Coronary artery (tissue), 2 donors: Measurements from ENCODE around the gene BMP8A.
A peak's percentile ranks its signal among the peaks of the same experiment; 100 is the strongest.
"Not testable (repeated sequence)": the region's sequence is repeated elsewhere in the genome, so short reads cannot be mapped to it uniquely, and the experiment has no call there.

ENCODE experiments used
- DNase-seq: peaks from one replicate; pipeline ENCODE4 v3.0.0-alpha.2; 2017; ENCODE audit warnings: low spot score
- H3K27ac ChIP-seq, 2 donors: fragments of 200-600 bp; sonication (generic); one replicate each; pipeline ENCODE4 v1.5.1; 2016 to 2019
- H3K4me3 ChIP-seq: fragments of 200-600 bp; sonication (generic); 2 replicates; pipeline ENCODE4 v1.5.1; 2016; ENCODE audit warnings: mild to moderate bottlenecking, moderate library complexity
- CTCF ChIP-seq: fragments of 200-600 bp; sonication (generic); IDR thresholded peaks from one replicate; pipeline ENCODE4 v1.5.1; 2019; ENCODE audit warnings: antibody characterized with exemption

BMP8A gene

GRCh38 chr1:39490596-39491145 is 765 bp upstream of the BMP8A start:
- H3K27ac ChIP-seq = no peak overlapping the region

GRCh38 chr1:39492118-39493042 is 944 bp downstream of the BMP8A start:
- not testable (repeated sequence) for DNase-seq, H3K27ac ChIP-seq
- peak overlapping the region; percentile 70 for H3K4me3 ChIP-seq

More at GRCh38 chr1:39490596-39491145, 765 bp upstream of the BMP8A start:
- no peak for DNase-seq
- peak overlapping the region; percentile 70 for H3K4me3 ChIP-seq
- TF ChIP-seq CTCF = no peak

GRCh38 chr1:39493043-39493810 is 1.8 kb downstream of the BMP8A start:
- H3K27ac ChIP-seq, H3K4me3 ChIP-seq, DNase-seq: not testable (repeated sequence)

GRCh38 chr1:39494671-39495410 is 3.4 kb downstream of the BMP8A start:
- no peak for TF ChIP-seq CTCF
- DNase-seq = no peak
- no peak overlapping the region for H3K4me3 ChIP-seq
- no peak overlapping the region for H3K27ac ChIP-seq

GRCh38 chr1:39496520-39496919 is 5.1 kb downstream of the BMP8A start:
- H3K4me3 ChIP-seq, H3K27ac ChIP-seq, DNase-seq: not testable (repeated sequence)

GRCh38 chr1:39497585-39497984 is 6.1 kb downstream of the BMP8A start:
- Histone ChIP-seq H3K27ac (no peak overlapping the region), H3K4me3 (no peak overlapping the region)
- no peak for DNase-seq

GRCh38 chr1:39498096-39498710 is 6.8 kb downstream of the BMP8A start:
- not testable (repeated sequence) for DNase-seq, H3K4me3 ChIP-seq, H3K27ac ChIP-seq

More at GRCh38 chr1:39497585-39497984, 6.1 kb downstream of the BMP8A start:
- TF ChIP-seq CTCF = no peak

- H3K27ac ChIP-seq = not testable (repeated sequence)
These were observed 7.4 kb downstream of the BMP8A start for GRCh38 chr1:39498821-39499220.

GRCh38 chr1:39499668-39500067 is 8.2 kb downstream of the BMP8A start:
- DNase-seq = no peak
- Histone ChIP-seq H3K27ac (no peak overlapping the region), H3K4me3 (no peak overlapping the region)
- no peak for TF ChIP-seq CTCF

More at GRCh38 chr1:39498821-39499220, 7.4 kb downstream of the BMP8A start:
- DNase-seq, H3K4me3 ChIP-seq: not testable (repeated sequence)
